Neural progenitor cell (in vitro differentiated cells): ENCODE measurements around the gene HYI. TPM values are rescaled to one million over a fixed set of nuclear protein-coding genes. Genes with fewer than 3 reads are reported as not detected.

ENCODE experiments used
- DNase-seq: peaks from one replicate; pipeline ENCODE4 v3.0.0-alpha.2; 2016; ENCODE audit warnings: low spot score
- H2AFZ ChIP-seq: fragments of 200-600 bp; sonication (generic); replicated peaks from 2 replicates; pipeline ENCODE4 v1.6.1; 2016; ENCODE audit warnings: antibody characterized with exemption
- H3F3A ChIP-seq: fragments of 200-600 bp; sonication (generic); 2 replicates; pipeline ENCODE4 v1.6.1; 2016; ENCODE audit warnings: antibody characterized with exemption, low read depth
- H3K27ac ChIP-seq: fragments of 200-600 bp; sonication (generic); 2 replicates; pipeline ENCODE4 v1.5.1; 2016; ENCODE audit warnings: mild to moderate bottlenecking
- H3K27me3 ChIP-seq: fragments of 200-600 bp; sonication (generic); 2 replicates; pipeline ENCODE4 v1.6.1; 2016; ENCODE audit warnings: mild to moderate bottlenecking, moderate library complexity
- H3K36me3 ChIP-seq: fragments of 200-600 bp; sonication (generic); 2 replicates; pipeline ENCODE4 v1.5.1; 2016
- H3K4me1 ChIP-seq: fragments of 200-600 bp; sonication (generic); 2 replicates; pipeline ENCODE4 v1.6.1; 2016; ENCODE audit warnings: mixed run types
- H3K4me2 ChIP-seq: fragments of 200-600 bp; sonication (generic); 2 replicates; pipeline ENCODE4 v1.6.1; 2016
- H3K4me3 ChIP-seq: fragments of 200-600 bp; sonication (generic); 2 replicates; pipeline ENCODE4 v1.5.1; 2016
- H3K79me2 ChIP-seq: fragments of 200-600 bp; sonication (generic); 2 replicates; pipeline ENCODE4 v1.6.1; 2016; ENCODE audit warnings: low read depth
- H3K9ac ChIP-seq: fragments of 200-600 bp; sonication (generic); 2 replicates; pipeline ENCODE4 v1.6.1; 2016
- H3K9me3 ChIP-seq: fragments of 200-600 bp; sonication (generic); 2 replicates; pipeline ENCODE4 v1.5.1; 2016; ENCODE audit warnings: low read depth
- H4K20me1 ChIP-seq: fragments of 200-600 bp; sonication (generic); 2 replicates; pipeline ENCODE4 v1.6.1; 2016; ENCODE audit warnings: low read depth
- H3K27ac Mint-ChIP-seq: 3 replicates; pipeline ENCODE4 v1.8.0; 2021; ENCODE audit warnings: mixed read lengths
- H3K27me3 Mint-ChIP-seq: 2 replicates; pipeline ENCODE4 v1.8.0; 2022; ENCODE audit warnings: low read depth, mild to moderate bottlenecking, inconsistent platforms, moderate library complexity, mixed read lengths; ENCODE audit not compliant: insufficient read depth
- H3K36me3 Mint-ChIP-seq: 3 replicates; pipeline ENCODE4 v1.8.0; 2021; ENCODE audit warnings: mixed read lengths
- H3K4me1 Mint-ChIP-seq: 3 replicates; pipeline ENCODE4 v1.8.0; 2021; ENCODE audit warnings: mixed read lengths
- H3K4me3 Mint-ChIP-seq: 3 replicates; pipeline ENCODE4 v1.8.0; 2021; ENCODE audit warnings: mild to moderate bottlenecking, moderate library complexity, mixed read lengths
- H3K9me3 Mint-ChIP-seq: 3 replicates; pipeline ENCODE4 v1.8.0; 2020; ENCODE audit warnings: mixed read lengths
- CTCF ChIP-seq: fragments of 200-600 bp; sonication (generic); IDR thresholded peaks from 2 replicates; pipeline ENCODE4 v1.5.1; 2017; ENCODE audit warnings: antibody characterized with exemption, mild to moderate bottlenecking
- EZH2 ChIP-seq: fragments of 200-600 bp; sonication (generic); IDR thresholded peaks from 2 replicates; pipeline ENCODE4 v1.6.1; 2017; ENCODE audit warnings: antibody characterized with exemption, mild to moderate bottlenecking, moderate library complexity
- EZH2phosphoT487 ChIP-seq: fragments of 200-600 bp; sonication (generic); IDR thresholded peaks from 2 replicates; pipeline ENCODE4 v1.6.1; 2017; ENCODE audit warnings: antibody characterized with exemption
- total RNA-seq: library from RNA; depleted of rRNA; stranded (reverse); fragments of >200 nt; gene quantifications from 2 replicates; pipeline ENCODE4 v1.2.3, GENCODE V29; 2015; ENCODE audit warnings: low replicate concordance

The HYI gene
- total RNA-seq, 1 donor from 2014 or later: 10.3 TPM

- Histone ChIP-seq H4K20me1 (no peaks in the 10 kb centered on the region), H3K4me3 (no peak overlapping the region), H3F3A (no peaks in the 10 kb centered on the region), H3K4me2 (no peak overlapping the region), H3K9ac (no peak overlapping the region), H3K9me3 (no peaks in the 10 kb centered on the region), H3K27me3 (no peaks in the 10 kb centered on the region), H3K27ac (no peak overlapping the region), H3K79me2 (no peaks in the 10 kb centered on the region), H3K4me1 (no peaks in the 10 kb centered on the region), H3K36me3 (no peaks in the 10 kb centered on the region), H2AFZ (no peak overlapping the region)
- Mint-ChIP-seq H3K36me3 (peaks cover 20% of the 10 kb centered on the region), H3K9me3 (no peaks in the 10 kb centered on the region), H3K4me3 (no peak overlapping the region), H3K4me1 (peaks cover 33% of the 10 kb centered on the region), H3K27ac (peak overlapping the region; percentile 25), H3K27me3 (peaks cover 3% of the 10 kb centered on the region)
- TF ChIP-seq EZH2 (no peak), EZH2phosphoT487 (no peak), CTCF (no peak)
- DNase-seq: no peak
Observed at GRCh38 chr1:43438006-43438405, 15.7 kb downstream of the HYI start.

GRCh38 chr1:43437031-43437973 lies 16.4 kb downstream of the HYI start:
- H3K4me3 ChIP-seq: no peak overlapping the region
- Mint-ChIP-seq H3K27ac (peak overlapping the region; percentile 74), H3K9me3 (no peaks in the 10 kb centered on the region), H3K4me1 (peaks cover 33% of the 10 kb centered on the region), H3K36me3 (peaks cover 18% of the 10 kb centered on the region), H3K4me3 (peak overlapping the region; percentile 46), H3K27me3 (peaks cover 6% of the 10 kb centered on the region)
- no peaks in the 10 kb centered on the region for H3K79me2 ChIP-seq
- DNase-seq: no peak
- H4K20me1 ChIP-seq: no peaks in the 10 kb centered on the region
- H3K4me2 ChIP-seq: no peak overlapping the region
- no peaks in the 10 kb centered on the region for H3K4me1 ChIP-seq
- no peaks in the 10 kb centered on the region for H3K36me3 ChIP-seq
- H3K27me3 ChIP-seq: no peaks in the 10 kb centered on the region
- no peaks in the 10 kb centered on the region for H3K9me3 ChIP-seq
- no peak overlapping the region for H2AFZ ChIP-seq
- no peak overlapping the region for H3K27ac ChIP-seq
- TF ChIP-seq EZH2phosphoT487: no peak
- H3F3A ChIP-seq: no peaks in the 10 kb centered on the region
- no peak overlapping the region for H3K9ac ChIP-seq

- Mint-ChIP-seq H3K36me3 (peaks cover 20% of the 10 kb centered on the region), H3K27me3 (peaks cover 6% of the 10 kb centered on the region), H3K9me3 (no peaks in the 10 kb centered on the region), H3K4me1 (peaks cover 30% of the 10 kb centered on the region), H3K27ac (peak overlapping the region; percentile 55), H3K4me3 (peak overlapping the region; percentile 54)
- H3K27ac ChIP-seq: no peak overlapping the region
- no peak overlapping the region for H2AFZ ChIP-seq
- no peak for DNase-seq
- no peaks in the 10 kb centered on the region for H3K4me1 ChIP-seq
- TF ChIP-seq CTCF: no peak
- TF ChIP-seq EZH2: no peak
- no peak for TF ChIP-seq EZH2phosphoT487
- no peak overlapping the region for H3K4me3 ChIP-seq
- no peak overlapping the region for H3K4me2 ChIP-seq
- no peak overlapping the region for H3K9ac ChIP-seq
- H4K20me1 ChIP-seq: no peaks in the 10 kb centered on the region
- H3K27me3 ChIP-seq: no peaks in the 10 kb centered on the region
- H3F3A ChIP-seq: no peaks in the 10 kb centered on the region
- H3K9me3 ChIP-seq: no peaks in the 10 kb centered on the region
- no peaks in the 10 kb centered on the region for H3K36me3 ChIP-seq
- no peaks in the 10 kb centered on the region for H3K79me2 ChIP-seq
Observed at GRCh38 chr1:43436371-43436770, 17.4 kb downstream of the HYI start.
